ENCODE measurements around the gene TRIM5.
"Not testable (repeated sequence)": the region's sequence is repeated elsewhere in the genome, so short reads cannot be mapped to it uniquely, and the experiment has no call there.

The TRIM5 gene

DNA sequence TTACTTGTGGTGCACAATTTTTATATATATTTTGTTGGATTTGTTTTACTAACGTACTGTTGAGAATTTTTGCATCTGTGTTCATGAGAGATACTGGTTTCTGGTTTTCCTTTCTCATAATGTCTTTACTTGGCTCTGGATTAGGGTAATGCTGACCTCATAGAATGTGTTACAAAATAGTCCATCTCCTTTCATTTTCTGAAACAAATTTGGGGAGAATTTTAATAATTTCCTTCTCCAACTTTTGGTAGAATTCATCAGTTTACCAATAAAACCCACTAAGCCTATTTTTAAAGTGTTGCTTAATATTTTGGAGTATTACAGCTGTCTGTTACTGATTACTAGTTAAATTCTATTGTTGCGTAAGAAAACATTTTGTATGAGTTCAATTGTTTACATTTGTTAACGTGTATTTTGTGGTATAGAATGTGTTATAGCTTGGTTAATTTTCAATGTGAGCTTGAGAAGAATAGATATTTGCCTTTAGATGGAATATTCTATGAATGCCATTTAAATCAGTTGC is 16.2 kb upstream of the TRIM5 start:
- H3K9me3 ChIP-seq (ENCODE audit: control insufficient read depth, insufficient read depth, low read depth, low read length) = no peaks in the 10 kb centered on the region
- peaks cover 29% of the 10 kb centered on the region for H3K36me3 ChIP-seq (ENCODE audit: control insufficient read depth, insufficient read depth, low read length)
- no peaks in the 10 kb centered on the region for H3K27me3 ChIP-seq (ENCODE audit: control insufficient read depth, insufficient read depth, low read length)
- no peak overlapping the region for H3K4me3 ChIP-seq (ENCODE audit: low read depth, low read length)
- no peak overlapping the region for H3K27ac ChIP-seq (ENCODE audit: low read depth, low read length)
- H3K4me1 ChIP-seq (ENCODE audit: control insufficient read depth, insufficient read depth, low read length) = no peaks in the 10 kb centered on the region
- H3K9ac ChIP-seq (ENCODE audit: low read length) = no peak overlapping the region

DNA sequence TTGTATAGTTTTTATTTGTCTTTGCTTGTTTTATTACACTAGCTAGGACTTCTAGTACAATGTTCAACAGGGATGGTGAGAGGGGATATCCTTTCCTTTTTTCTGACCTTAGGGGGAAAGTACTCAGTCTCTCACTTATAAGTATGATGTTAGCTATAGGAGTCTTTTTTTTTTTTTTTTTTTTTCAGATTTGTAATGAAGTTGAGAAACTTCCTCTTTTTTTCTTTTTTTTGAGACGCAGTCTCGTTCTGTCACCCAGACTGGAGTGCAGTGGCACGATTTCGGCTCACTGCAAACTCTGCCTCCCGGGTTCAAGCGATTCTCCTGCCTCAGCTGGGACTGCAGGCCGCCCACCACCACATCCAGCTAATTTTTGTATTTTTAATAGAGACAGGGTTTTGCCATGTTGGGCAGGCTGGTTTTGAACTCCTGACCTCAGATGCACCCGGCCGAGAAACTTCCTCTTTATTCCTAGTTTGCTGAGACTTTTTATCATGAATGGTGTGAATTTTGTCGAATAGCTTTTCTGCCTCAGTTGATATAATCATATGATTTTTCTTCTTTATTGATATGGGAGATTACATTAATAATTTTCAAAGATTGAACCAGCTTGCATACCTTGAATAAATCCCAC is 15.7 kb upstream of the TRIM5 start:
- H3K27ac ChIP-seq (ENCODE audit: low read depth, low read length) = no peak overlapping the region

DNA sequence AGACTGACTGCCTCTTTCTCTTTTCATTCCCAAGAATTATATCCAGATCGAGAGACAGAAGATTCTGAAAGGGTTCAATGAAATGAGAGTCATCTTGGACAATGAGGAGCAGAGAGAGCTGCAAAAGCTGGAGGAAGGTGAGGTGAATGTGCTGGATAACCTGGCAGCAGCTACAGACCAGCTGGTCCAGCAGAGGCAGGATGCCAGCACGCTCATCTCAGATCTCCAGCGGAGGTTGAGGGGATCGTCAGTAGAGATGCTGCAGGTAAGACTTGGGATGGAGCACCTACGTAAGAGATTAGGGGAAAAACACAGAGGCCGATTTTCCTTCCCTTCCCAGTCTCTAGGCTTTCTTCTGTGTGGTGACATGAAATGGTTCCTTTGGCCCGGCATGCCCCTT is 13.4 kb upstream of the TRIM5 start:
- Histone ChIP-seq H3K4me3 (ENCODE audit: low read depth, low read length) (no peak overlapping the region), H3K27ac (ENCODE audit: low read depth, low read length) (no peak overlapping the region), H3K9ac (ENCODE audit: low read length) (no peak overlapping the region), H3K4me1 (ENCODE audit: control insufficient read depth, insufficient read depth, low read length) (no peaks in the 10 kb centered on the region), H3K27me3 (ENCODE audit: control insufficient read depth, insufficient read depth, low read length) (no peaks in the 10 kb centered on the region), H3K9me3 (ENCODE audit: control insufficient read depth, insufficient read depth, low read depth, low read length) (no peaks in the 10 kb centered on the region), H3K36me3 (ENCODE audit: control insufficient read depth, insufficient read depth, low read length) (peaks cover 27% of the 10 kb centered on the region)

More for the DNA sequence above, 15.7 kb upstream of the TRIM5 start:
- H3K4me3 ChIP-seq (ENCODE audit: low read depth, low read length) = no peak overlapping the region
- H3K4me1 ChIP-seq (ENCODE audit: control insufficient read depth, insufficient read depth, low read length) = no peaks in the 10 kb centered on the region
- peaks cover 30% of the 10 kb centered on the region for H3K36me3 ChIP-seq (ENCODE audit: control insufficient read depth, insufficient read depth, low read length)
- no peak overlapping the region for H3K9ac ChIP-seq (ENCODE audit: low read length)
- H3K27me3 ChIP-seq (ENCODE audit: control insufficient read depth, insufficient read depth, low read length) = no peaks in the 10 kb centered on the region
- no peaks in the 10 kb centered on the region for H3K9me3 ChIP-seq (ENCODE audit: control insufficient read depth, insufficient read depth, low read depth, low read length)

DNA sequence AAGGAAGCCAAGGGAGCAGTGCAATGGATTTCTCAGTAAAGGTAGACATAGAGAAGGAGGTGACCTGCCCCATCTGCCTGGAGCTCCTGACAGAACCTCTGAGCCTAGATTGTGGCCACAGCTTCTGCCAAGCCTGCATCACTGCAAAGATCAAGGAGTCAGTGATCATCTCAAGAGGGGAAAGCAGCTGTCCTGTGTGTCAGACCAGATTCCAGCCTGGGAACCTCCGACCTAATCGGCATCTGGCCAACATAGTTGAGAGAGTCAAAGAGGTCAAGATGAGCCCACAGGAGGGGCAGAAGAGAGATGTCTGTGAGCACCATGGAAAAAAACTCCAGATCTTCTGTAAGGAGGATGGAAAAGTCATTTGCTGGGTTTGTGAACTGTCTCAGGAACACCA is 11.3 kb upstream of the TRIM5 start:
- H3K9me3 ChIP-seq (ENCODE audit: control insufficient read depth, insufficient read depth, low read depth, low read length) = no peaks in the 10 kb centered on the region
- no peaks in the 10 kb centered on the region for H3K4me1 ChIP-seq (ENCODE audit: control insufficient read depth, insufficient read depth, low read length)
- no peak overlapping the region for H3K4me3 ChIP-seq (ENCODE audit: low read depth, low read length)
- peaks cover 25% of the 10 kb centered on the region for H3K36me3 ChIP-seq (ENCODE audit: control insufficient read depth, insufficient read depth, low read length)
- H3K27ac ChIP-seq (ENCODE audit: low read depth, low read length) = no peak overlapping the region
- no peaks in the 10 kb centered on the region for H3K27me3 ChIP-seq (ENCODE audit: control insufficient read depth, insufficient read depth, low read length)
- H3K9ac ChIP-seq (ENCODE audit: low read length) = no peak overlapping the region

DNA sequence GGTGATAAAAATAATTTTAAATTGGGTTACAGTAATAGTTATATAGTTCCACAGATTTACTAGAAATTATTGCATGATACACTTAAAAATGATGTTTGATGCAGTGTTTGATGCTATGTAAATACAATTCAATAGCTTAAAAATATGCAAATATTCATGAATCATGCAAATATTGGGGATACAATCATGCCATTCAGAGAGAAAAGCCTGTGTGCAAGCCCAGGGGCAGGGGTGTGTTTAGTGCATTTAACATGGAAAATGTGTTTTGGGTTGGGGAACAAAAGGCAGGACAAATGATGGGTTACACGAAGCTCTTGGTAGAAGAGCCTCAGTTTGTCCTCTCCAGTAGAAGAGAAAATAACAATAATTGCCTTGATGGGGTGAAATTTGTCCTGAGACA is 10.7 kb upstream of the TRIM5 start:
- Histone ChIP-seq H3K4me3 (ENCODE audit: low read depth, low read length) (no peak overlapping the region), H3K36me3 (ENCODE audit: control insufficient read depth, insufficient read depth, low read length) (peaks cover 25% of the 10 kb centered on the region), H3K4me1 (ENCODE audit: control insufficient read depth, insufficient read depth, low read length) (no peaks in the 10 kb centered on the region; the same call in 1 of the 2 replicates), H3K27me3 (ENCODE audit: control insufficient read depth, insufficient read depth, low read length) (no peaks in the 10 kb centered on the region), H3K9ac (ENCODE audit: low read length) (no peak overlapping the region), H3K27ac (ENCODE audit: low read depth, low read length) (no peak overlapping the region), H3K9me3 (ENCODE audit: control insufficient read depth, insufficient read depth, low read depth, low read length) (no peaks in the 10 kb centered on the region)

DNA sequence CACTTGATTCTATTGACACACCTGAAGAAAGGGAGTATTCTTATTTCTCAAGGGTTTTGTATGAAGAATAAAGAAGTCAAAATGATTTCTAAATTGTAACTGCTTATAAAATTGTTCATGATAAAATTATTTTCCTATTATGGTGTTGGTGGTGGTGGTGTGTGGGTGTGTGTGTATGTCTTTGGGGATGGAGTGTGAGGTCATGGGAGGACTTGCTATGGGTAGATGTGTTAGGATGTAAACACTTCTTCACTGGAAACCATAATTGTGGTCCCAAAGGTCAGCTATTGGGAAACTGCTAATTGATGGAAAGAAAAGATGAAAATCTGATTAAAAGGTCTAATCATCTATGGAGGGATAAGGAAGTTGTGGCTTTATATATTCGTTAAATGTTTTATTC is 9.8 kb upstream of the TRIM5 start:
- Histone ChIP-seq H3K9me3 (ENCODE audit: control insufficient read depth, insufficient read depth, low read depth, low read length) (no peaks in the 10 kb centered on the region), H3K36me3 (ENCODE audit: control insufficient read depth, insufficient read depth, low read length) (peaks cover 25% of the 10 kb centered on the region), H3K9ac (ENCODE audit: low read length) (no peak overlapping the region), H3K27me3 (ENCODE audit: control insufficient read depth, insufficient read depth, low read length) (no peaks in the 10 kb centered on the region), H3K27ac (ENCODE audit: low read depth, low read length) (no peak overlapping the region), H3K4me1 (ENCODE audit: control insufficient read depth, insufficient read depth, low read length) (peaks cover 9% of the 10 kb centered on the region), H3K4me3 (ENCODE audit: low read depth, low read length) (no peak overlapping the region)

DNA sequence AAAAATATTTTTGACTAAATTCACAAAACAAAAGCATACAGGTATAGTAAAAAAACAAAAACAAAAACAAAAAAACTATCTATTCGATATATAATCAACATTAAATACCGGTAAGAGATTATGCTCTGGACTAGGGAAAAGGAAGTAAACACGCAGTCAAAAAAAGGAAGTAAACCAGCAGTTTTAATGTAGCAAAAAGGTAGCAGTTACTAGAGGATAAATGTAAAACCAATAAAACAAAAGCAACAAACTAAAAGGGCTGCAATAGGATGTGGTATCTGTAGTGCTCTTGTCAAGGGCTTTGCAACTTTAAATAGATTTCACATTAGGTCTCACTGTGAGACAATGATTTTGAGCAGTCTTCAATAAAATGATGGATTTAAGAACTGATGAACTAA is 7.1 kb upstream of the TRIM5 start:
- Histone ChIP-seq H3K36me3 (ENCODE audit: control insufficient read depth, insufficient read depth, low read length) (peaks cover 10% of the 10 kb centered on the region; the same call in 1 of the 2 replicates), H3K27ac (ENCODE audit: low read depth, low read length) (no peak overlapping the region), H3K9me3 (ENCODE audit: control insufficient read depth, insufficient read depth, low read depth, low read length) (no peaks in the 10 kb centered on the region), H3K4me3 (ENCODE audit: low read depth, low read length) (no peak overlapping the region), H3K9ac (ENCODE audit: low read length) (no peak overlapping the region), H3K4me1 (ENCODE audit: control insufficient read depth, insufficient read depth, low read length) (peaks cover 14% of the 10 kb centered on the region), H3K27me3 (ENCODE audit: control insufficient read depth, insufficient read depth, low read length) (no peaks in the 10 kb centered on the region)

DNA sequence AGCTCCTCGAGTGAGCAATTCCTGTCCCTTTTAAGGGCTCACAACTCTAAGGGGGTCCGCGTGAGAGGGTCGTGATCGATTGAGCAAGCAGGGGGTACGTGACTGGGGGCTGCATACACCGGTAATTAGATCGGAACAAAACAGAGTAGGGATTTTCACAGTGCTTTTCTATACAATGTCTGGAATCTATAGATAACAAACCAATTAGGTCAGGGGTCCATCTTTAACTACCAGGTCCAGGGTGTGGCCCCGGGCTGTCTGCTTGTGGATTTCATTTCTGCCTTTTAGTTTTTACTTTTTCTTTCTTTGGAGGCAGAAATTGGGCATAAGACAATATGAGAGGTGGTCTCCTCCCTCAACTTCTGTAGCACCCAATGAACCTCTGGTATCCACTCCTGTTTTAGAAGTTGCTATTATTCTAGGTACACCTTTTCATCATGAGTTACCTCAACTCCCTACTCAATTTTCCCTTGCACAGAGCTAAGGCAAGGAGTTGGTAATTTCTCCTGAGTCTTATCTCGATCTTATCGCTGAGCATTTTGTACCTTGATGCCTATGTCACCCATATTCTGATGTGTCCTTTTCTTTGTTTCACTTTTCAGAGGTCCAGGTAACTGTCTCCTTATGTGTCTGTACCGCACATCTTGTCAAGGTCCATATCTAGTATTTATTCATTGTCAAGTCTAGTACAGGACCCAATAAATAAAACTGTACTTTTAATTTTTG is 6.5 kb upstream of the TRIM5 start:
- not testable (repeated sequence) for H3K27me3 ChIP-seq (ENCODE audit: control insufficient read depth, insufficient read depth, low read length); H3K36me3 ChIP-seq (ENCODE audit: control insufficient read depth, insufficient read depth, low read length); H3K9me3 ChIP-seq (ENCODE audit: control insufficient read depth, insufficient read depth, low read depth, low read length); H3K9ac ChIP-seq (ENCODE audit: low read length)
- peaks cover 14% of the 10 kb centered on the region for H3K4me1 ChIP-seq (ENCODE audit: control insufficient read depth, insufficient read depth, low read length)
- peak overlapping the region; percentile 27 for H3K4me3 ChIP-seq (ENCODE audit: low read depth, low read length)
- H3K27ac ChIP-seq (ENCODE audit: low read depth, low read length) = peak overlapping the region; percentile 76; the same call in 1 of the 2 replicates

DNA sequence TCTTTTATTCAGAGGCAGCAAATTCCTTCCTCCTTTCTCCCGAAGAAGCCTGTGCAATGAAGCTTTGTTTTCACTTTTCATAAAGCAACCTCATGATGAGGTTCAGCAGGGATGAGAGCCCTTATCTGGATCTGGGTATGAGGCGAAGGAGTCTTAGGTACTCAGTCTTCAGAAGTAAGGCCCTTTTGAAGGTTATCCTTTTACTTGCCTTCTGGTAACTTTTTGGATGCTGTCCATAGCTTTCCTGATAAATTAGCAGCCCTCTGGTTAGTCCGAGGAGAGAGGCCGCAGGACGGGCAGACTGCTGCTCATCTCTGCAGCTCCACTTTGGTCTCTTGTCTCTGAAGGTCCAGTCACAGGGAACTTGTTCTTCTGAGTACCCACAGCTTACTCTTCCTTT is 5.9 kb upstream of the TRIM5 start:
- H3K27ac ChIP-seq (ENCODE audit: low read depth, low read length) = peak overlapping the region; percentile 76; the same call in 1 of the 2 replicates
- no peaks in the 10 kb centered on the region for H3K27me3 ChIP-seq (ENCODE audit: control insufficient read depth, insufficient read depth, low read length)
- no peaks in the 10 kb centered on the region for H3K36me3 ChIP-seq (ENCODE audit: control insufficient read depth, insufficient read depth, low read length)
- peak overlapping the region; percentile 44 for H3K9ac ChIP-seq (ENCODE audit: low read length)
- H3K4me3 ChIP-seq (ENCODE audit: low read depth, low read length) = peak overlapping the region; percentile 27
- H3K9me3 ChIP-seq (ENCODE audit: control insufficient read depth, insufficient read depth, low read depth, low read length) = no peaks in the 10 kb centered on the region
- H3K4me1 ChIP-seq (ENCODE audit: control insufficient read depth, insufficient read depth, low read length) = peaks cover 14% of the 10 kb centered on the region

DNA sequence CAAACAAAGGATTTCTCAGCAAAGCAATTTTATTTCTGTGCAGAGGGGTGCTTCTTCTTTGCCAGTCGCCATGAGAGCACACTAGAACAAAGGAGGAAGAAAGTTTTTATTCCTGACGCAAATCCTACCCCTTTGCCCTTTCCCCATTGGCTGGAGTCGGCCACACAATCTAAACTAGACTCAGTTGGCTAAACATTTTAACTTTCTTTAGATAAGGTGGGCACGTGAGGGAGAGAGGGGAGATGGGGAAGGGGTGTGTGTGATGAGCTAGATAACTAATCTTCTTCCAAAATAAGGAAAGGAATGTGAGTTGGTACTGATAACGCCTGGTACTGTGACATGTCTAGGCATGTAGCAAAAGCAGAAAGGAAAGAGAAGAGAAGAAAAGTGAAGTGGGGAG is 5.3 kb upstream of the TRIM5 start:
- Histone ChIP-seq H3K9ac (ENCODE audit: low read length) (peak overlapping the region; percentile 44), H3K4me1 (ENCODE audit: control insufficient read depth, insufficient read depth, low read length) (peaks cover 16% of the 10 kb centered on the region), H3K9me3 (ENCODE audit: control insufficient read depth, insufficient read depth, low read depth, low read length) (no peaks in the 10 kb centered on the region), H3K27ac (ENCODE audit: low read depth, low read length) (peak overlapping the region; percentile 76), H3K4me3 (ENCODE audit: low read depth, low read length) (peak overlapping the region; percentile 49), H3K27me3 (ENCODE audit: control insufficient read depth, insufficient read depth, low read length) (no peaks in the 10 kb centered on the region), H3K36me3 (ENCODE audit: control insufficient read depth, insufficient read depth, low read length) (no peaks in the 10 kb centered on the region)

DNA sequence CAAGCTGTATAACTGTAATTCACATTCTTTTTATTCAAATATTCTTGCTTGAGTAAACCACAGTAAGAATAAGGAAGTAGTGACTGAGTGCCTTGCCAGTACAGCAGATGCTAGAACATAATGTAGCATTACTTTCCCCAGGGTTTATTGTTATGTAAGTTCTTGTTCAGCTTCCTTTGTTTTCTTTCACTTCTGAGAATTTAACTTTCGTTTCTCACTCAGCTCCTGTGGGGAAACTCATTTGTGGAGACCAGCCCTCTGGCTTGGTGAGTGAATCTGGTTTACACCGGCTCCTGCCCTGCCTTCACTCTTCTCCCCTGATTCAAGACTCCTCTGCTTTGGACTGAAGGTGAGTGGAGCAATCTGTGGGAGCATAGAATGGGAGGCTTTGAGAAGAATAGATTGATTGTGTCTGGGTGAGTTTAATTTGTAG is 4.7 kb upstream of the TRIM5 start, which contains the start of gene TRIM22:
TRIM22 (plus strand) TSS at position 240 of the 433 bp plus-strand sequence. CDS start 6,443 bp downstream, outside the sequence.
- peak within 1 kb of the TSS; percentile 44 for H3K9ac ChIP-seq (ENCODE audit: low read length)
- no peaks in the 10 kb centered on the region for H3K9me3 ChIP-seq (ENCODE audit: control insufficient read depth, insufficient read depth, low read depth, low read length)
- H3K4me3 ChIP-seq (ENCODE audit: low read depth, low read length) = peak within 1 kb of the TSS; percentile 49
- peak within 1 kb of the TSS; percentile 76 for H3K27ac ChIP-seq (ENCODE audit: low read depth, low read length)
- H3K4me1 ChIP-seq (ENCODE audit: control insufficient read depth, insufficient read depth, low read length) = peaks cover 18% of the 10 kb centered on the region
- no peaks in the 10 kb centered on the region for H3K36me3 ChIP-seq (ENCODE audit: control insufficient read depth, insufficient read depth, low read length)
- no peaks in the 10 kb centered on the region for H3K27me3 ChIP-seq (ENCODE audit: control insufficient read depth, insufficient read depth, low read length)
